H9 (cell line): Measurements from ENCODE around the gene SIT1. TPM values are rescaled to one million over a fixed set of nuclear protein-coding genes. Genes with fewer than 3 reads are reported as not detected.

ENCODE experiments used
- DNase-seq: peaks from one replicate; pipeline ENCODE4 v3.0.0-alpha.2; 2017
- H2AFZ ChIP-seq: one replicate; pipeline ENCODE4 v1.6.1; 2013; ENCODE audit warnings: mild to moderate bottlenecking, low read length, control low read depth, moderate library complexity
- H2AK5ac ChIP-seq: 2 replicates; pipeline ENCODE4 v1.6.1; 2013; ENCODE audit warnings: low read length, control low read depth, mixed read lengths; ENCODE audit not compliant: insufficient read length
- H2BK120ac ChIP-seq: one replicate; pipeline ENCODE4 v1.6.1; 2013; ENCODE audit warnings: low read depth, mild to moderate bottlenecking, low read length, control low read depth, inconsistent platforms; ENCODE audit not compliant: poor library complexity, severe bottlenecking
- H2BK12ac ChIP-seq: 2 replicates; pipeline ENCODE4 v1.6.1; 2013; ENCODE audit warnings: low read length, control low read depth, mixed read lengths, low read depth; ENCODE audit not compliant: insufficient read length
- H2BK15ac ChIP-seq: 2 replicates; pipeline ENCODE4 v1.6.1; 2013; ENCODE audit warnings: low read depth, low read length, control low read depth
- H2BK20ac ChIP-seq: one replicate; pipeline ENCODE4 v1.6.1; 2013; ENCODE audit warnings: low read depth, mild to moderate bottlenecking, low read length, control low read depth, inconsistent platforms; ENCODE audit not compliant: poor library complexity, severe bottlenecking
- H2BK5ac ChIP-seq: 2 replicates; pipeline ENCODE4 v1.6.1; 2013; ENCODE audit warnings: low read length, control low read depth, mixed read lengths; ENCODE audit not compliant: insufficient read length
- H3K14ac ChIP-seq: 2 replicates; pipeline ENCODE4 v1.6.1; 2013; ENCODE audit warnings: low read length, control low read depth; ENCODE audit not compliant: insufficient read depth
- H3K18ac ChIP-seq: 2 replicates; pipeline ENCODE4 v1.6.1; 2013; ENCODE audit warnings: low read depth, mild to moderate bottlenecking, mixed read lengths, low read length, control low read depth; ENCODE audit not compliant: insufficient read length
- H3K23ac ChIP-seq: 2 replicates; pipeline ENCODE4 v1.6.1; 2013; ENCODE audit warnings: low read length, control low read depth, mixed read lengths, low read depth; ENCODE audit not compliant: insufficient read length
- H3K23me2 ChIP-seq: 2 replicates; pipeline ENCODE4 v1.6.1; 2013; ENCODE audit warnings: low read depth, mild to moderate bottlenecking, mixed read lengths, low read length, control low read depth; ENCODE audit not compliant: insufficient read length, poor library complexity, severe bottlenecking
- H3K27ac ChIP-seq: 2 replicates; pipeline ENCODE4 v1.5.1; 2013; ENCODE audit warnings: low read length, control low read depth, mixed read lengths, low read depth; ENCODE audit not compliant: insufficient read length
- H3K27me3 ChIP-seq: 2 replicates; pipeline ENCODE4 v1.6.1; 2013; ENCODE audit warnings: low read length, control low read depth, inconsistent platforms; ENCODE audit not compliant: insufficient read depth
- H3K4ac ChIP-seq: 2 replicates; pipeline ENCODE4 v1.6.1; 2013; ENCODE audit warnings: low read depth, mild to moderate bottlenecking, control low read depth, inconsistent platforms, low read length, moderate library complexity
- H3K4me1 ChIP-seq: 2 replicates; pipeline ENCODE4 v1.6.1; 2013; ENCODE audit warnings: low read length, control low read depth, inconsistent platforms; ENCODE audit not compliant: insufficient read depth
- H3K4me2 ChIP-seq: 2 replicates; pipeline ENCODE4 v1.6.1; 2013; ENCODE audit warnings: low read length, control low read depth, mixed read lengths; ENCODE audit not compliant: insufficient read length, insufficient read depth
- H3K56ac ChIP-seq: 2 replicates; pipeline ENCODE4 v1.6.1; 2013; ENCODE audit warnings: low read depth, mild to moderate bottlenecking, mixed read lengths, low read length, control low read depth; ENCODE audit not compliant: insufficient read length
- H3K79me1 ChIP-seq: 2 replicates; pipeline ENCODE4 v1.6.1; 2013; ENCODE audit warnings: low read depth, mild to moderate bottlenecking, moderate library complexity, low read length, control low read depth, inconsistent platforms; ENCODE audit not compliant: insufficient read depth, poor library complexity, severe bottlenecking
- H3K79me2 ChIP-seq: 2 replicates; pipeline ENCODE4 v1.6.1; 2013; ENCODE audit warnings: low read length, control low read depth, inconsistent platforms; ENCODE audit not compliant: insufficient read depth
- H3K9ac ChIP-seq: 2 replicates; pipeline ENCODE4 v1.6.1; 2013; ENCODE audit warnings: low read length, control low read depth, mixed read lengths; ENCODE audit not compliant: insufficient read length; ENCODE audit errors: extremely low read depth
- H3K9me3 ChIP-seq: one replicate; pipeline ENCODE4 v1.6.1; 2013; ENCODE audit warnings: low read depth, low read length, inconsistent platforms; ENCODE audit not compliant: control insufficient read depth
- H3T11ph ChIP-seq: one replicate; pipeline ENCODE4 v1.6.1; 2013; ENCODE audit warnings: mild to moderate bottlenecking, low read length, control low read depth, inconsistent platforms
- H4K20me1 ChIP-seq: one replicate; pipeline ENCODE4 v1.6.1; 2013; ENCODE audit not compliant: control insufficient read depth, insufficient read length, insufficient read depth
- H4K5ac ChIP-seq: 2 replicates; pipeline ENCODE4 v1.6.1; 2013; ENCODE audit warnings: low read depth, mild to moderate bottlenecking, mixed read lengths, low read length, control low read depth; ENCODE audit not compliant: insufficient read length
- H4K8ac ChIP-seq: replicated peaks from 2 replicates; pipeline ENCODE4 v1.6.1; 2013; ENCODE audit warnings: low read length, control low read depth, mixed read lengths, low read depth; ENCODE audit not compliant: insufficient read length
- H4K91ac ChIP-seq: 2 replicates; pipeline ENCODE4 v1.6.1; 2013; ENCODE audit warnings: low read depth, mild to moderate bottlenecking, moderate library complexity, mixed read lengths, low read length, control low read depth; ENCODE audit not compliant: insufficient read length
- H3K27ac Mint-ChIP-seq, 3 experiments: 2 replicates in 2 of 3; 3 replicates in 1 of 3; pipeline ENCODE4 v1.8.0; 2020 to 2021; ENCODE audit warnings: mixed read lengths in 3 of 3, mild to moderate bottlenecking in 1 of 3, moderate library complexity in 1 of 3
- H3K27me3 Mint-ChIP-seq: 2 replicates; pipeline ENCODE4 v1.8.0; 2021; ENCODE audit warnings: low read depth, mild to moderate bottlenecking, moderate library complexity, mixed read lengths
- H3K36me3 Mint-ChIP-seq, 3 experiments: 2 replicates in 2 of 3; 3 replicates in 1 of 3; pipeline ENCODE4 v1.8.0; 2020 to 2021; ENCODE audit warnings: low read depth in 3 of 3, mixed read lengths in 3 of 3; ENCODE audit not compliant: insufficient read depth in 1 of 3
- H3K4me1 Mint-ChIP-seq, 2 experiments: 2 replicates each; pipeline ENCODE4 v1.8.0; 2020; ENCODE audit warnings: mixed read lengths in 2 of 2
- H3K4me3 Mint-ChIP-seq, 2 experiments: 2 replicates in 1 of 2; 3 replicates in 1 of 2; pipeline ENCODE4 v1.8.0; 2020 to 2021; ENCODE audit warnings: mild to moderate bottlenecking in 2 of 2, mixed read lengths in 2 of 2, moderate library complexity in 1 of 2
- H3K9me3 Mint-ChIP-seq, 2 experiments: 2 replicates in 1 of 2; 3 replicates in 1 of 2; pipeline ENCODE4 v1.8.0; 2020; ENCODE audit warnings: mild to moderate bottlenecking in 2 of 2, mixed read lengths in 2 of 2, moderate library complexity in 1 of 2
- WGBS: extraction: QIAGEN DNeasy Blood & Tissue Kit; methylation state at CpG from one replicate; pipeline ENCODE4 v1.1.7; 2013; ENCODE audit warnings: missing lambda C conversion rate, low lambda C conversion rate, mixed read lengths; ENCODE audit not compliant: insufficient read length; ENCODE audit errors: extremely low coverage; 5-methylcytosine and 5-hydroxymethylcytosine counted together
- total RNA-seq: library from RNA; stranded (reverse); gene quantifications from 2 replicates; pipeline ENCODE4 v1.2.1, GENCODE V29; 2021
- TF ChIP-seq, protein P1 (sequence below): fragments of 200-600 bp; sonication (generic); conservative IDR thresholded peaks from 3 replicates; pipeline ENCODE4 v1.8.0; 2021; ENCODE audit warnings: antibody characterized with exemption, mild to moderate bottlenecking

Gene SIT1
- total RNA-seq, 1 experiment from 2014 or later = 1.6 TPM

DNA sequence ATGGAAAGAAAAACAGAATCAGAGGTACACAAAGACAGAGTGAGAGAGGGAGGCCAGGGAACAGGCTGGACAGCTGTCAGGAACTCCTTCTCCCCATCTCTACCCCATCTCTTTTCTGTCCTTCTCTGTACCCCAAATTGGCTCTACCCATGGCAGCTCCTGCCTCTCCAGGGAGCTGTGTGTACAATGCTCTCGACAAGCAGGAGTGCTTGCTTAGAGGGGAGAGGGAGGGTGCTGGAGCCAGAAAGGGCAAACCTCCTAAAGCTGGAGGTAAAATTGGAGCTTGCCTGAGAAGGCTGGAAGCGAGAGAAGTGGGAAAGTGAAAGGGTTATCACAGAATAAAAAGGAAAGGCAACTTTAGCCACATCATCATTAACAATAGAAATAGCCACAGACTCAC, 32.6 kb upstream of the SIT1 start:
- H2BK20ac ChIP-seq = no peak overlapping the region
- no peak overlapping the region for H2AFZ ChIP-seq
- no peaks in the 10 kb centered on the region for H4K20me1 ChIP-seq
- no peak overlapping the region for H3K56ac ChIP-seq
- H2BK12ac ChIP-seq = no peak overlapping the region
- Mint-ChIP-seq H3K36me3 (peaks cover 41 to 63% (median 61%) of the 10 kb centered on the region in 3 experiments; a peak in 6 of 7 replicates), H3K27me3 (no peaks in the 10 kb centered on the region), H3K4me1 (peaks cover 30 to 33% of the 10 kb centered on the region in 2 experiments), H3K9me3 (no peaks in the 10 kb centered on the region), H3K27ac (0 out of 7 replicates have a peak overlapping the region, but pooled peaks of 1 of the 3 experiments have one; percentile 28), H3K4me3 (no peak overlapping the region)
- no peak overlapping the region for H2BK5ac ChIP-seq
- no peak overlapping the region for H3T11ph ChIP-seq
- no peak overlapping the region for H3K14ac ChIP-seq
- H3K9me3 ChIP-seq = no peaks in the 10 kb centered on the region
- H2AK5ac ChIP-seq = no peak overlapping the region
- H3K23ac ChIP-seq = no peak overlapping the region
- no peak overlapping the region for H3K18ac ChIP-seq
- no peak overlapping the region for H4K5ac ChIP-seq
- H3K23me2 ChIP-seq = no peaks in the 10 kb centered on the region
- H3K4me2 ChIP-seq = no peak overlapping the region
- no peak overlapping the region for H3K4ac ChIP-seq
- no peak overlapping the region for H4K8ac ChIP-seq
- H3K9ac ChIP-seq = no peak overlapping the region
- DNase-seq = no peak
- no peak overlapping the region for H4K91ac ChIP-seq
- H3K79me2 ChIP-seq = no peaks in the 10 kb centered on the region
- WGBS = no CpG with 5 or more reads among the region's 2 CpGs
- no peak overlapping the region for H2BK120ac ChIP-seq
- H2BK15ac ChIP-seq = no peak overlapping the region
- no peaks in the 10 kb centered on the region for H3K27me3 ChIP-seq
- H3K27ac ChIP-seq = no peak overlapping the region
- H3K79me1 ChIP-seq = no peaks in the 10 kb centered on the region
- TF ChIP-seq, protein P1, sequence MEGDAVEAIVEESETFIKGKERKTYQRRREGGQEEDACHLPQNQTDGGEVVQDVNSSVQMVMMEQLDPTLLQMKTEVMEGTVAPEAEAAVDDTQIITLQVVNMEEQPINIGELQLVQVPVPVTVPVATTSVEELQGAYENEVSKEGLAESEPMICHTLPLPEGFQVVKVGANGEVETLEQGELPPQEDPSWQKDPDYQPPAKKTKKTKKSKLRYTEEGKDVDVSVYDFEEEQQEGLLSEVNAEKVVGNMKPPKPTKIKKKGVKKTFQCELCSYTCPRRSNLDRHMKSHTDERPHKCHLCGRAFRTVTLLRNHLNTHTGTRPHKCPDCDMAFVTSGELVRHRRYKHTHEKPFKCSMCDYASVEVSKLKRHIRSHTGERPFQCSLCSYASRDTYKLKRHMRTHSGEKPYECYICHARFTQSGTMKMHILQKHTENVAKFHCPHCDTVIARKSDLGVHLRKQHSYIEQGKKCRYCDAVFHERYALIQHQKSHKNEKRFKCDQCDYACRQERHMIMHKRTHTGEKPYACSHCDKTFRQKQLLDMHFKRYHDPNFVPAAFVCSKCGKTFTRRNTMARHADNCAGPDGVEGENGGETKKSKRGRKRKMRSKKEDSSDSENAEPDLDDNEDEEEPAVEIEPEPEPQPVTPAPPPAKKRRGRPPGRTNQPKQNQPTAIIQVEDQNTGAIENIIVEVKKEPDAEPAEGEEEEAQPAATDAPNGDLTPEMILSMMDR = no peak
- peaks cover 3% of the 10 kb centered on the region for H3K4me1 ChIP-seq
